ENCODE results near the gene S100A1. TPM values are rescaled to one million over a fixed set of nuclear protein-coding genes. Genes with fewer than 3 reads are reported as not detected.
A peak's percentile ranks its signal among the peaks of the same experiment; 100 is the strongest.
"Not testable (repeated sequence)": the region's sequence is repeated elsewhere in the genome, so short reads cannot be mapped to it uniquely, and the experiment has no call there.

Gene S100A1
- total and polyA plus RNA-seq, 2 experiments from 2014 or later: 1.3 to 2.7 TPM

GRCh38 chr1:153663211-153663610, 35.0 kb downstream of the S100A1 start:
- WGBS (ENCODE audit: low lambda C conversion rate, missing lambda C conversion rate): 86% methylated on average over 5 of the region's 5 CpGs
- Histone ChIP-seq H3K9me2 (replicated peaks; ENCODE audit: insufficient read depth) (no peaks in the 10 kb centered on the region), H3K4me2 (no peak overlapping the region), H3K4me1 (ENCODE audit: insufficient read depth) (peaks cover 5% of the 10 kb centered on the region), H2AFZ (no peak overlapping the region), H3K79me2 (peaks cover 23% of the 10 kb centered on the region), H3K4me3 (no peak overlapping the region), H3K9me3 (ENCODE audit: low read depth) (no peaks in the 10 kb centered on the region), H3K36me3 (replicated peaks; ENCODE audit: insufficient read depth, low read depth) (no peaks in the 10 kb centered on the region), H4K20me1 (ENCODE audit: insufficient read depth, poor library complexity, severe bottlenecking) (no peaks in the 10 kb centered on the region), H3K27me3 (no peaks in the 10 kb centered on the region), H3K27ac (no peak overlapping the region)
- no peak for DNase-seq (ENCODE audit: low spot score)
- TF ChIP-seq EZH2phosphoT487 (IDR thresholded peaks at IDR 0.05; ENCODE audit: low read depth, severe bottlenecking, unreplicated experiment): no peak
- TF ChIP-seq CTCF (IDR thresholded peaks at IDR 0.05; ENCODE audit: poor library complexity): no peak
- no peak for TF ChIP-seq EZH2 (IDR thresholded peaks at IDR 0.05; ENCODE audit: borderline replicate concordance)

- Histone ChIP-seq H3K79me2 (peaks cover 30% of the 10 kb centered on the region), H3K36me3 (replicated peaks; ENCODE audit: insufficient read depth, low read depth) (no peaks in the 10 kb centered on the region), H3K4me2 (no peak overlapping the region), H2AFZ (no peak overlapping the region), H3K9me3 (ENCODE audit: low read depth) (no peaks in the 10 kb centered on the region), H3K4me1 (ENCODE audit: insufficient read depth) (peaks cover 8% of the 10 kb centered on the region), H3K4me3 (no peak overlapping the region), H4K20me1 (ENCODE audit: insufficient read depth, poor library complexity, severe bottlenecking) (no peaks in the 10 kb centered on the region), H3K27me3 (no peaks in the 10 kb centered on the region), H3K27ac (no peak overlapping the region), H3K9me2 (replicated peaks; ENCODE audit: insufficient read depth) (no peaks in the 10 kb centered on the region)
- no peak for DNase-seq (ENCODE audit: low spot score)
- 95% methylated on average over 4 of the region's 4 CpGs for WGBS (ENCODE audit: low lambda C conversion rate, missing lambda C conversion rate)
- TF ChIP-seq EZH2 (IDR thresholded peaks at IDR 0.05; ENCODE audit: borderline replicate concordance): no peak
Measured at GRCh38 chr1:153667439-153667838, 39.2 kb downstream of the S100A1 start.

GRCh38 chr1:153668672-153669071, 40.4 kb downstream of the S100A1 start:
- not testable (repeated sequence) for H3K9me2 ChIP-seq (replicated peaks; ENCODE audit: insufficient read depth); H3K27me3 ChIP-seq; DNase-seq (ENCODE audit: low spot score); H3K4me3 ChIP-seq; H2AFZ ChIP-seq; H3K4me1 ChIP-seq (ENCODE audit: insufficient read depth); H3K27ac ChIP-seq; H4K20me1 ChIP-seq (ENCODE audit: insufficient read depth, poor library complexity, severe bottlenecking); H3K9me3 ChIP-seq (ENCODE audit: low read depth); H3K36me3 ChIP-seq (replicated peaks; ENCODE audit: insufficient read depth, low read depth)
- peaks cover 30% of the 10 kb centered on the region for H3K79me2 ChIP-seq
- peak overlapping the region; percentile 88 for H3K4me2 ChIP-seq
- 97% methylated on average over 8 of the region's 8 CpGs for WGBS (ENCODE audit: low lambda C conversion rate, missing lambda C conversion rate)

- Histone ChIP-seq H3K79me2 (peaks cover 30% of the 10 kb centered on the region), H3K9me3 (ENCODE audit: low read depth) (no peaks in the 10 kb centered on the region), H3K4me2 (peak overlapping the region; percentile 88), H3K36me3 (replicated peaks; ENCODE audit: insufficient read depth, low read depth) (no peaks in the 10 kb centered on the region), H4K20me1 (ENCODE audit: insufficient read depth, poor library complexity, severe bottlenecking) (no peaks in the 10 kb centered on the region), H2AFZ (no peak overlapping the region), H3K27me3 (no peaks in the 10 kb centered on the region), H3K9me2 (replicated peaks; ENCODE audit: insufficient read depth) (no peaks in the 10 kb centered on the region), H3K4me1 (ENCODE audit: insufficient read depth) (peaks cover 8% of the 10 kb centered on the region), H3K4me3 (peak overlapping the region; percentile 23), H3K27ac (no peak overlapping the region)
- no peak for DNase-seq (ENCODE audit: low spot score)
- 85% methylated on average over 6 of the region's 6 CpGs for WGBS (ENCODE audit: low lambda C conversion rate, missing lambda C conversion rate)
- TF ChIP-seq EZH2phosphoT487 (IDR thresholded peaks at IDR 0.05; ENCODE audit: low read depth, severe bottlenecking, unreplicated experiment): no peak
- no peak for TF ChIP-seq CTCF (IDR thresholded peaks at IDR 0.05; ENCODE audit: poor library complexity)
- no peak for TF ChIP-seq EZH2 (IDR thresholded peaks at IDR 0.05; ENCODE audit: borderline replicate concordance)
Measured at GRCh38 chr1:153669606-153670005, 41.4 kb downstream of the S100A1 start.
